Mucosa of gallbladder (tissue), 1 donor: ENCODE measurements around the gene FLYWCH2. TPM values are rescaled to one million over a fixed set of nuclear protein-coding genes. Genes with fewer than 3 reads are reported as not detected.
"Not testable (repeated sequence)": the region's sequence is repeated elsewhere in the genome, so short reads cannot be mapped to it uniquely, and the experiment has no call there.

Source experiments
- DNase-seq: peaks from one replicate; pipeline ENCODE4 v3.0.0-alpha.2; 2020; ENCODE audit warnings: low spot score
- total RNA-seq: library from RNA; stranded (reverse); gene quantifications from one replicate; pipeline ENCODE4 v1.2.1, GENCODE V29; 2021
- donor health status: DM: no; HTN: no; CAD: no.

The FLYWCH2 gene
- total RNA-seq, 1 donor from 2014 or later: 35.5 TPM

- peak; percentile 39 for DNase-seq
Observed at GRCh38 chr16:2912330-2913199, 29.6 kb downstream of the FLYWCH2 start.

- DNase-seq: no peak
Observed at GRCh38 chr16:2913603-2914002, 30.6 kb downstream of the FLYWCH2 start.

- DNase-seq: no peak
Observed at GRCh38 chr16:2914233-2914632, 31.2 kb downstream of the FLYWCH2 start.

- DNase-seq: no peak
Observed at GRCh38 chr16:2915196-2915929, 32.3 kb downstream of the FLYWCH2 start.

GRCh38 chr16:2919511-2920255 lies 36.7 kb downstream of the FLYWCH2 start:
- DNase-seq: peak; percentile 68

GRCh38 chr16:2923481-2923880 lies 40.5 kb downstream of the FLYWCH2 start:
- DNase-seq: no peak

- no peak for DNase-seq
Observed at GRCh38 chr16:2924901-2925755, 42.1 kb downstream of the FLYWCH2 start.

GRCh38 chr16:2925951-2926649 lies 43.1 kb downstream of the FLYWCH2 start:
- no peak for DNase-seq

- DNase-seq: no peak
Observed at GRCh38 chr16:2926650-2926999, 43.6 kb downstream of the FLYWCH2 start.

GRCh38 chr16:2927010-2927646 lies 44.1 kb downstream of the FLYWCH2 start:
- peak; percentile 90 for DNase-seq

- not testable (repeated sequence) for DNase-seq
Observed at GRCh38 chr16:2928151-2928550, 45.1 kb downstream of the FLYWCH2 start.

GRCh38 chr16:2928796-2929195 lies 45.8 kb downstream of the FLYWCH2 start:
- DNase-seq: no peak

- DNase-seq: no peak
Observed at GRCh38 chr16:2929693-2930092, 46.7 kb downstream of the FLYWCH2 start.

GRCh38 chr16:2930236-2930635 lies 47.2 kb downstream of the FLYWCH2 start:
- DNase-seq: no peak

GRCh38 chr16:2931231-2931914 lies 48.4 kb downstream of the FLYWCH2 start:
- DNase-seq: not testable (repeated sequence)

- DNase-seq: no peak
Observed at GRCh38 chr16:2933136-2933535, 50.1 kb downstream of the FLYWCH2 start.

- DNase-seq: no peak
Observed at GRCh38 chr16:2933701-2934100, 50.7 kb downstream of the FLYWCH2 start.

- no peak for DNase-seq
Observed at GRCh38 chr16:2934450-2934849, 51.4 kb downstream of the FLYWCH2 start.

- DNase-seq: no peak
Observed at GRCh38 chr16:2936436-2937011, 53.5 kb downstream of the FLYWCH2 start.
